ENCODE results near the gene NKD2. TPM values are rescaled to one million over a fixed set of nuclear protein-coding genes. Genes with fewer than 3 reads are reported as not detected.

Gene NKD2
- total RNA-seq, 1 experiment from 2014 or later, result 0.37 TPM

- Histone ChIP-seq H3K27me3 (replicated peaks) (no peaks in the 10 kb centered on the region), H3K4me3 (no peak overlapping the region), H3K27ac (no peak overlapping the region), H3K9me3 (replicated peaks) (peaks cover 3% of the 10 kb centered on the region; the same call in 1 of the 2 replicates), H3K4me1 (replicated peaks) (no peaks in the 10 kb centered on the region), H3K36me3 (peaks cover 30% of the 10 kb centered on the region; the same call in 1 of the 2 replicates)
- DNase-seq (ENCODE audit: low read depth in 1 of 2, low spot score in 2 of 2), result no peak
These were observed 54.4 kb downstream of the NKD2 start for GRCh38 chr5:1062761-1063568.

- DNase-seq (ENCODE audit: low read depth in 1 of 2, low spot score in 2 of 2), result no peak
- H3K27ac ChIP-seq, result no peak overlapping the region
- H3K9me3 ChIP-seq (replicated peaks), result peaks cover 3% of the 10 kb centered on the region; the same call in 1 of the 2 replicates
- peaks cover 28% of the 10 kb centered on the region; the same call in 1 of the 2 replicates for H3K36me3 ChIP-seq
- no peak overlapping the region for H3K4me3 ChIP-seq
- no peaks in the 10 kb centered on the region for H3K27me3 ChIP-seq (replicated peaks)
- no peaks in the 10 kb centered on the region for H3K4me1 ChIP-seq (replicated peaks)
These were observed 55.2 kb downstream of the NKD2 start for GRCh38 chr5:1063661-1064382.

- peaks cover 3% of the 10 kb centered on the region; the same call in 1 of the 2 replicates for H3K9me3 ChIP-seq (replicated peaks)
- H3K27me3 ChIP-seq (replicated peaks), result no peaks in the 10 kb centered on the region
- no peaks in the 10 kb centered on the region for H3K4me1 ChIP-seq (replicated peaks)
- H3K27ac ChIP-seq, result no peak overlapping the region
- no peak for DNase-seq (ENCODE audit: low read depth in 1 of 2, low spot score in 2 of 2)
- no peak overlapping the region for H3K4me3 ChIP-seq
- peaks cover 29% of the 10 kb centered on the region for H3K36me3 ChIP-seq
These were observed 56.0 kb downstream of the NKD2 start for GRCh38 chr5:1064383-1065142.

GRCh38 chr5:1065143-1065750 lies 56.6 kb downstream of the NKD2 start:
- DNase-seq (ENCODE audit: low read depth in 1 of 2, low spot score in 2 of 2), result no peak
- no peaks in the 10 kb centered on the region for H3K4me1 ChIP-seq (replicated peaks)
- no peaks in the 10 kb centered on the region for H3K27me3 ChIP-seq (replicated peaks)
- no peak overlapping the region for H3K4me3 ChIP-seq
- H3K9me3 ChIP-seq (replicated peaks), result peaks cover 3% of the 10 kb centered on the region; the same call in 1 of the 2 replicates
- no peak overlapping the region for H3K27ac ChIP-seq
- H3K36me3 ChIP-seq, result peaks cover 23% of the 10 kb centered on the region

GRCh38 chr5:1065891-1066650 lies 57.5 kb downstream of the NKD2 start:
- Histone ChIP-seq H3K4me1 (replicated peaks) (no peaks in the 10 kb centered on the region), H3K36me3 (peaks cover 20% of the 10 kb centered on the region), H3K27me3 (replicated peaks) (no peaks in the 10 kb centered on the region), H3K4me3 (no peak overlapping the region), H3K9me3 (replicated peaks) (peaks cover 3% of the 10 kb centered on the region; the same call in 1 of the 2 replicates), H3K27ac (no peak overlapping the region)
- no peak for DNase-seq (ENCODE audit: low read depth in 1 of 2, low spot score in 2 of 2)

- Histone ChIP-seq H3K27me3 (replicated peaks) (no peaks in the 10 kb centered on the region), H3K4me1 (replicated peaks) (no peaks in the 10 kb centered on the region), H3K27ac (no peak overlapping the region), H3K36me3 (peaks cover 20% of the 10 kb centered on the region), H3K9me3 (replicated peaks) (peaks cover 3% of the 10 kb centered on the region; the same call in 1 of the 2 replicates), H3K4me3 (no peak overlapping the region)
- no peak for DNase-seq (ENCODE audit: low read depth in 1 of 2, low spot score in 2 of 2)
These were observed 58.1 kb downstream of the NKD2 start for GRCh38 chr5:1066676-1067075.

GRCh38 chr5:1067141-1068121 lies 58.8 kb downstream of the NKD2 start:
- Histone ChIP-seq H3K4me3 (no peak overlapping the region), H3K4me1 (replicated peaks) (no peaks in the 10 kb centered on the region), H3K27ac (no peak overlapping the region), H3K27me3 (replicated peaks) (no peaks in the 10 kb centered on the region), H3K36me3 (peaks cover 20% of the 10 kb centered on the region), H3K9me3 (replicated peaks) (peaks cover 3% of the 10 kb centered on the region; the same call in 1 of the 2 replicates)
- DNase-seq (ENCODE audit: low read depth in 1 of 2, low spot score in 2 of 2), result no peak

GRCh38 chr5:1068204-1068894 lies 59.7 kb downstream of the NKD2 start:
- H3K4me1 ChIP-seq (replicated peaks), result no peaks in the 10 kb centered on the region
- no peak for DNase-seq (ENCODE audit: low read depth in 1 of 2, low spot score in 2 of 2)
- no peaks in the 10 kb centered on the region for H3K27me3 ChIP-seq (replicated peaks)
- H3K36me3 ChIP-seq, result peaks cover 17% of the 10 kb centered on the region
- H3K4me3 ChIP-seq, result no peak overlapping the region
- no peak overlapping the region for H3K27ac ChIP-seq
- H3K9me3 ChIP-seq (replicated peaks), result no peaks in the 10 kb centered on the region

GRCh38 chr5:1068895-1069719 lies 60.5 kb downstream of the NKD2 start:
- Histone ChIP-seq H3K4me1 (replicated peaks) (no peaks in the 10 kb centered on the region), H3K36me3 (peaks cover 21% of the 10 kb centered on the region), H3K9me3 (replicated peaks) (no peaks in the 10 kb centered on the region), H3K27ac (no peak overlapping the region), H3K4me3 (no peak overlapping the region), H3K27me3 (replicated peaks) (no peaks in the 10 kb centered on the region)
- DNase-seq (ENCODE audit: low read depth in 1 of 2, low spot score in 2 of 2), result no peak

- Histone ChIP-seq H3K27ac (no peak overlapping the region), H3K36me3 (peaks cover 17% of the 10 kb centered on the region), H3K4me3 (no peak overlapping the region), H3K9me3 (replicated peaks) (no peaks in the 10 kb centered on the region), H3K27me3 (replicated peaks) (no peaks in the 10 kb centered on the region), H3K4me1 (replicated peaks) (no peaks in the 10 kb centered on the region)
- DNase-seq (ENCODE audit: low read depth in 1 of 2, low spot score in 2 of 2), result no peak
These were observed 61.1 kb downstream of the NKD2 start for GRCh38 chr5:1069720-1070088.

Measured in SJSA1 (cell line).